ENCODE measurements around the gene PEX10.

The PEX10 gene

DNA sequence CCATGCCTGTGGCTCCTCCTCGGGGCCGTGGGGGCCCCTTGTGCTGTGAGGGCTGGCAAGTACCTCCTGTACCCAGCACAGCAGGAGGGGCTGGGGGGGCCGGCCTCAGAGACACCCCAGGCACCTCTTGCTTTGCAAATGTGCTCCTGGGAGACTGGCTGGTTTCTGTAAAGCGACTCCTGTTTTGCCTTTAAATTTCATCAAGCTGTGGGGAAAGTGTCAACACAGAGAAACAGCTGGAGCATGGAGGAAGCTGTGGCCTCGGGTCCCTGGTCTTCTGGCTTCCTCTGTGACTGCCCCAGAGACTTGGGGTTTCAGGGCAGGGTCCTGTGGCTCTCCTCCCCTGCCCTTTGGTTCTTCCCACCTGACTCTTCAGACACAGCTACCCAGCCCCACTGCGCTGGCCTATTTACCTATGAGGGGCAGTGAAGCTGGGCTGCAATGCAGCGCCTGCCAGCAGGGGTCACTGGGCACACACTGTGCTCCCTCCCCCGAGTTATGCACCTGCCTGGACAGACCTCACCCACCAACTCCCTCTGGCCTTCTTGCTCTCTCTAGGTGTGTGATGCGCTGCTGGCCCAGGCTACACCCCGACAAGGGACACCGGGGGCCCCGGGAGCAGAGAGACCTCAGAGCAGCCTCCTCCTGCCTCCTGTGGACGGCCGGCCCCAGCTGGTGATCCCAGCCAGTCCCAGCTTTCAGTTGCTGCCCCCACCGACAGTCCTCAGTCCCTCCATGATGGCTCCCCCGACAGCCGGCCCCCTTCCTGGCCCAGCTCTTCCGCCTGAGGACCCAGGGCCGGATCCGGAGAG lies 17.6 kb upstream of the PEX10 start:
- peak; percentile 55 for TF ChIP-seq RAD21 (IDR thresholded peaks at IDR 0.05; ENCODE audit: low read depth)
- no peak for TF ChIP-seq TAF1 (IDR thresholded peaks at IDR 0.05; ENCODE audit: low read depth)
- TF ChIP-seq FOXM1 (IDR thresholded peaks at IDR 0.05; ENCODE audit: borderline replicate concordance, low read depth): no peak

DNA sequence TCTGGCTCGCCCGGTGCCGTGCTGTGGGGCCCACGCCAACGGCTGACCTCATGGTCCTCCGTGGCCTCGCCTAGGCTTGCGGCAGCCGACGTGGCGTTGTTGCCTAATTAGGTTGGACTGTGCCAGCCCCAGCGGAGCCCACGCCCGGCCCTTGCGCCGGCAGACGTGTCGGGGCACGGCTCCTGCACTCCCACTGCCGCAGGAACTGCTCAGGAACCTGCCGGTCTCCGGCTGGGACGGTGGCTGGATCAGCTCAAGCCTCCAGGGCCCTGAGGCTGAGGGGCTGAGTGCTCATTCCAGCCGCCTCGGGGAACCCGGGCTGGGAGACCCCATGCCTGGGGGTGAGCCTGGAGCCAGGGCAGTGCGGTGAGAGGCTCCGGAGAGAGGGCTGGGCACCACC lies 16.1 kb upstream of the PEX10 start:
- TF ChIP-seq TAF1 (IDR thresholded peaks at IDR 0.05; ENCODE audit: low read depth) (no peak), ZBTB7A (IDR thresholded peaks at IDR 0.05; ENCODE audit: low read depth) (no peak), CREB1 (IDR thresholded peaks at IDR 0.05; ENCODE audit: low read depth) (no peak), NFIC (IDR thresholded peaks at IDR 0.05) (no peak), CEBPB (IDR thresholded peaks at IDR 0.05) (no peak), USF1 (IDR thresholded peaks at IDR 0.05) (no peak), YY1 (IDR thresholded peaks at IDR 0.05; ENCODE audit: low read depth) (no peak), EGR1 (IDR thresholded peaks at IDR 0.05) (no peak)

GRCh38 chr1:2427976-2428375 lies 15.6 kb upstream of the PEX10 start:
- TF ChIP-seq USF1 (IDR thresholded peaks at IDR 0.05): no peak
- TF ChIP-seq TCF12 (IDR thresholded peaks at IDR 0.05; ENCODE audit: low read depth): no peak
- no peak for TF ChIP-seq CEBPB (IDR thresholded peaks at IDR 0.05)
- no peak for TF ChIP-seq REST (IDR thresholded peaks at IDR 0.05; ENCODE audit: low read depth)
- TF ChIP-seq RAD21 (IDR thresholded peaks at IDR 0.05; ENCODE audit: low read depth): no peak
- no peak for TF ChIP-seq MAX (IDR thresholded peaks at IDR 0.05)
- TF ChIP-seq FOXM1 (IDR thresholded peaks at IDR 0.05; ENCODE audit: borderline replicate concordance, low read depth): no peak
- TF ChIP-seq ZBTB7A (IDR thresholded peaks at IDR 0.05; ENCODE audit: low read depth): no peak
- no peak for TF ChIP-seq YY1 (IDR thresholded peaks at IDR 0.05; ENCODE audit: low read depth)
- TF ChIP-seq EP300 (IDR thresholded peaks at IDR 0.05; ENCODE audit: borderline replicate concordance): no peak
- no peak for TF ChIP-seq TAF1 (IDR thresholded peaks at IDR 0.05; ENCODE audit: low read depth)
- no peak for TF ChIP-seq NFIC (IDR thresholded peaks at IDR 0.05)
- TF ChIP-seq CREB1 (IDR thresholded peaks at IDR 0.05; ENCODE audit: low read depth): no peak
- no peak for TF ChIP-seq EGR1 (IDR thresholded peaks at IDR 0.05)
- no peak for TF ChIP-seq TEAD4 (IDR thresholded peaks at IDR 0.05)

- TF ChIP-seq FOXM1 (IDR thresholded peaks at IDR 0.05; ENCODE audit: borderline replicate concordance, low read depth) (no peak), TEAD4 (IDR thresholded peaks at IDR 0.05) (no peak), RAD21 (IDR thresholded peaks at IDR 0.05; ENCODE audit: low read depth) (no peak), CREB1 (IDR thresholded peaks at IDR 0.05; ENCODE audit: low read depth) (no peak), NFIC (IDR thresholded peaks at IDR 0.05) (no peak)
These were observed 14.7 kb upstream of the PEX10 start for GRCh38 chr1:2427051-2427450.

DNA sequence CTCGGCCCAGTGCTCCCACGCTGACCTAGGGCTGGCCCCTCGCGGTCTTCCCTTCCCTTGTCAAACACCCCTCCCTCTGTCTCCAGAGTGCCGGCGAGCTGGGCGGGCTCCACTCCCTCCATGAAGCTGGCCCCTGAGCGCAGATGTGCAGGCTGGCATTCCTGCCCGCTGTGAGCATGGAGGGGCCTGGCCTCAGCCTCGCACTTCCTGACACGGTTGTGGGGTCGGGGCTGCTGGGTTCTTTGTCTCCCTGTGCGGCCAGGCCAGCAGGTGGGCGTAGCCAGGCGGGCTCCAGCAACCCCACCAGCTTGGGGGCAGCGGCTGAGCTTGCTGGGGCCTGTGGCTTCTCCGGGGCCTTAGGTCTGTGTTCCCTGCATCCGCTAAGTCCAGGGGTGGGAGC lies 14.2 kb upstream of the PEX10 start:
- TF ChIP-seq NFIC (IDR thresholded peaks at IDR 0.05) (no peak), FOXM1 (IDR thresholded peaks at IDR 0.05; ENCODE audit: borderline replicate concordance, low read depth) (no peak), TAF1 (IDR thresholded peaks at IDR 0.05; ENCODE audit: low read depth) (no peak), ZBTB7A (IDR thresholded peaks at IDR 0.05; ENCODE audit: low read depth) (no peak), USF1 (IDR thresholded peaks at IDR 0.05) (no peak), CEBPB (IDR thresholded peaks at IDR 0.05) (no peak), CREB1 (IDR thresholded peaks at IDR 0.05; ENCODE audit: low read depth) (no peak), TCF12 (IDR thresholded peaks at IDR 0.05; ENCODE audit: low read depth) (no peak), MAX (IDR thresholded peaks at IDR 0.05) (no peak), REST (IDR thresholded peaks at IDR 0.05; ENCODE audit: low read depth) (no peak), TEAD4 (IDR thresholded peaks at IDR 0.05) (no peak), RAD21 (IDR thresholded peaks at IDR 0.05; ENCODE audit: low read depth) (no peak), EP300 (IDR thresholded peaks at IDR 0.05; ENCODE audit: borderline replicate concordance) (no peak), EGR1 (IDR thresholded peaks at IDR 0.05) (no peak), YY1 (IDR thresholded peaks at IDR 0.05; ENCODE audit: low read depth) (no peak)

Measured in Ishikawa (cell line).